SK-MEL-5 (cell line): Measurements from ENCODE around the gene RFNG. TPM values are rescaled to one million over a fixed set of nuclear protein-coding genes. Genes with fewer than 3 reads are reported as not detected.
"Not testable (repeated sequence)": the region's sequence is repeated elsewhere in the genome, so short reads cannot be mapped to it uniquely, and the experiment has no call there.

Experiments
- DNase-seq: peaks from one replicate; pipeline ENCODE4 v3.0.0-alpha.2; 2016; ENCODE audit warnings: low read depth, low spot score
- in situ Hi-C: cut with HindIII; loops from 2 replicates; pipeline ENCODE4 v1.10.0; 2016; ENCODE audit warnings: low sequenced_read_pairs, high pct_unique_total_duplicates, low pct_unique_long_range_greater_than_20kb
- total RNA-seq: library from RNA; depleted of rRNA; stranded (reverse); fragments of >200 nt; shearing (Covaris generic); gene quantifications from 2 replicates; pipeline ENCODE4 v1.2.3, GENCODE V29; 2014

RFNG gene
- total RNA-seq, 1 experiment from 2014 or later, result 29.3 TPM

DNA sequence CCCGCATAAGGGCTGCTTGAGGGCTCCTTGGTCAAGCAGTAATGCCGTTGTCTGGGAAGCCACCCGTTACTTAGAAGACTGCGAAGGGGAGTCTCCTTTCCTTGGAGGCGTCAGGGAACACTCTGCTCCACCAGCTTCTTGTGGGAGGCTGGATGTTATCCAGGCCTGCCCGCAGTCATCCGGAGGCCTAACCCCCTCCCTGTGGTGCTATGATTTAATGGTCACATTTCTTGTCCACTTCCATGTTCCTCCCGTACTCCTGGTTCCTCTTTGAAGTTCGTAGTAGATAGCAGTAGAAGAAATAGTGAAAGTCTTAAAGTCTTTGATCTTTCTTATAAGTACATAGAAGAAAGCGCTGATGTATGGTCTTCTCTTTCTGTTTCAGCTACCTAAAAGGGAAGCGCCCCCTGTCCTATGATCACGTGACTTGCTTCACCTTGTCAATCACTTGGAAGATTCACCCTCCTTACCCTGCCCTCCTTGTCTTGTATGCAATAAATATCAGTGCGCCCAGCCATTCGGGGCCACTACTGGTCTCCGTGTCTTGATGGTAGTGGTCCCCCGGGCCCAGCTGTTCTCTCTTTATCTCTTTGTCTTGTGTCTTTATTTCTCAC lies 12.7 kb downstream of the RFNG start:
- not testable (repeated sequence) for DNase-seq
- in situ Hi-C loops, result loop anchor here (10.0 kb wide), 1 partner anchor 96 kb away; no protein-coding TSS in a partner anchor

DNA sequence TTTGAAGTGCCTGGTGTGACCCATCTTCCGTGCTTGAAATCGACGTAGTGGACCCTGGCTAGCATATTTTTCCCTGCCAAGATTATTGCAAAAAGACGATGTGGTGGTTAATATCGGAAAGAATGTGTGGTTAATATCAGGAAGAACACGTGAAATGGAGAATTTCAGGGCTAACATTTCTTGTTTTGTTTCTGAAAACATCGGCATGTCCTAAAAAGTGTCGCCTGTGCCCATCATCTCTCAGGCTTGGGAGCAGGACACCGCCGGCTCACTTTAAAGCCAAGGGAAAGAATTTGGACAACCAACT lies 13.8 kb downstream of the RFNG start:
- in situ Hi-C loops, result loop anchor here (10.0 kb wide), 1 partner anchor 97 kb away; no protein-coding TSS in a partner anchor
- DNase-seq, result no peak

DNA sequence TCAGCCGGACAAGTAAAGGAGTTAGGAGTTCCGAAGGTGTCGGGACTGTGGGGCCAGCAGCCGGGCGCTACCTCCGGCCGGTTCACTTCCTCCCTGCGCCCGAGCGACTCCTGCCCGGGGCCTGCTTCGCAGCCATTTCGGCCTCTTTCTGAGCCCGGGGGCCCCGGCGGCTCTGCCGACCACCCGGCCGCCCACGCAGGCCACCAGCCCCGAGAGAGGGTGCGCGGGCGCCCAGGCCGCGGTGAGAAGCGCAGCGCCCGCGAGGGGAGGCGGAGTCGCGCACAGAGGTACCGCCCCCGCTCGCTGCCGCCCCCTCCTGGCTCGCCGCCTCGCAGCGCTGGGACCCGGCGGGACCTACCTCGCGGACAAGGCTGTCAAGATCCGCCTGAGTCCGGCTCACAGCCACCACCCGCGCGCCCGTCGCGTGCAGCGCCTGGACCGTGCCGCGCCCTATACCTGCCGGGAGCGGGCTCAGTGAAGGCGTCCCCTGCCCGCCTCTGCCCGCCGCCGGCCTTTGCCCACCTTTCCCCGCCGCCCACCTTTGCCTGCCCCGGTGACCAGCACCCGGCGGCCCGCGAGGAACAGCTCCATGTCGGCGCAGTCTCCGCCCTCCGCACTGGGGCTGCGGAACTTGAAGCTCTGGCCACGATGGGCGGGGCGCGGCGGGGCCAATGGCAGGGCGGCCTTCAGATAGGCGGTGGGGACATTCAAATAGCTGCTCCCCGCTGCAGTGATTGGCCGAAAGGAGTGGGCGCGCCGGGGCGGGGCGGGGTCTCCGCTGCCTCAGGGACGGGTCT lies 14.3 kb downstream of the RFNG start, which contains the start of gene DCXR:
DCXR (minus strand) TSS at position 606 of the 797 bp plus-strand sequence; CDS start at position 591, 15 bp downstream.
- peak; percentile 99 for DNase-seq
- in situ Hi-C loops, result loop anchor here (10.0 kb wide), 1 partner anchor 98 kb away; no protein-coding TSS in a partner anchor

DNA sequence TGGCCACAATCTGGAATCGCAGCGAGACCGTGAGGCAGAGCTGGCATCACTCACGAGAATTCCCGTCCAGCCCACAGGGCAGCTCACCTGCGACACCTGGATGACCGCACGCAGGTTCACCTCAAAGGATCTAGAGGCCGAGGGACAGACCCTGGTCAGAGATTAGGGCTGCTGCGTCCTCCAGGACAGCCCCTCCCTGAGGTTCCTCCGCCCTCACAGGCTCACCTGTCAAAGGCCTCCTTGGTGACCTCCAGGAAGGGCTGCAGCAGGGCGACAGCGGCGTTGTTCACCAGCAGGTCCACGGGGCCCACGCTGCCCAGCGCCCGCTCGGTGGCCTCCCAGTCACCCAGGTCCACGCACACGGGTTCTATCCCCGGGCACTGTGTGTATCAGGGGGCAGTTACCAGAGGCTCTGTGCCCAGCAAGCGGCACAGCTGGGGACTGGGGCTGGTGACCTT lies 14.9 kb downstream of the RFNG start:
- in situ Hi-C loops, result loop anchor here (10.0 kb wide), 1 partner anchor 98 kb away; no protein-coding TSS in a partner anchor

DNA sequence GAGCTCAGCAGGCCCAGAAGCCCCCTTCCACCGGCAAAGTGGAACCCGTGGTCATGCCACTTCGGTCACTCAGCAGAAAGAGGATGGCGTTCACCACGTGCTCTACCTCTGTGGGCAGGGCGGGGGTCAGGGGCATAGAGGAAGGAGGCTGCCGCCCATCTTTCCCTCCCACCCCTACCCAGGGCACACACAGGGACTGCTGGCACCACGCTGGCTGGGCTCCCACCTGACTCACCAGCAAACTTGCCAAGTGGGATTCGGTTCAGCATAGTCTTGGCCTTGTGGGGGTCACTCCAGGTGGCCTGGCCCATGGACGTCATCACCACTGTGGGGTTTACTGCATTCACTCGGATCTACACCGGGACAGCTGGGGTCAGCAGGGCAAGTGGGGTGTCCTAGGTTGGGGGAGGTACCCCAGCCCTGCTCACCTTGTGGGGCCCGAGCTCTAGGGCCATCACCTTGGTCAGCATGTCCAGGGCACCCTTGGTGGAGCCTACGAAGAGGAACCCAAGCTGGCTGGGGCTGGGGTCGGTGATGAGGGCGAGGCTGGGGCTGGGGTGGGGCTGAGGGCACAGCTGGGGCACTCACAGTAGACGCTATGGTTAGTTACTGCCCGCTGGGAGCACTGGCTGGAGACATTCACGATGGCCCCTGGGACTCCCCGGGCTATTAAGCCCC lies 15.5 kb downstream of the RFNG start:
- in situ Hi-C loops, result loop anchor here (10.0 kb wide), 1 partner anchor 99 kb away; no protein-coding TSS in a partner anchor
- no peak for DNase-seq

More for the DNA sequence above, 14.9 kb downstream of the RFNG start:
- DNase-seq, result no peak

DNA sequence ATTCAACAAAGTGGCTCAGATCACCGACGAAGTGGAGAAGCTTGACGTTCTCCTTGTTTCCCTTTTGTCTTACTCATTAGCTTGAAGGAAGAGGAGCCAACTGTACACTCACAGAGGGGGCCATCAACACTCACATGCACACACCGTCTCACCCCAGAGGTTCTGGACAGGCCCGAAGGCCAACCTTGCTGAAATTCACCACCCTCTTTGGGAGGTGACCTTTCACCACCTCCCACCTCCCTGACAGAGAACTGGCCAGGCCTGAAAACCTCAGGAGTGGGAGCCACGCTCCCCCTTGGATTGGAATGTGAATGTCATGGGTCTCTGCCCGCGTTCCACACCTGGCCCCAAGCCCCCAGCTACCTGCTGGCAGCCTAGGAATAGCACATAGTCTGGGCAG lies 16.1 kb downstream of the RFNG start:
- no peak for DNase-seq
- in situ Hi-C loops, result loop anchor here (10.0 kb wide), 1 partner anchor 99 kb away; no protein-coding TSS in a partner anchor

DNA sequence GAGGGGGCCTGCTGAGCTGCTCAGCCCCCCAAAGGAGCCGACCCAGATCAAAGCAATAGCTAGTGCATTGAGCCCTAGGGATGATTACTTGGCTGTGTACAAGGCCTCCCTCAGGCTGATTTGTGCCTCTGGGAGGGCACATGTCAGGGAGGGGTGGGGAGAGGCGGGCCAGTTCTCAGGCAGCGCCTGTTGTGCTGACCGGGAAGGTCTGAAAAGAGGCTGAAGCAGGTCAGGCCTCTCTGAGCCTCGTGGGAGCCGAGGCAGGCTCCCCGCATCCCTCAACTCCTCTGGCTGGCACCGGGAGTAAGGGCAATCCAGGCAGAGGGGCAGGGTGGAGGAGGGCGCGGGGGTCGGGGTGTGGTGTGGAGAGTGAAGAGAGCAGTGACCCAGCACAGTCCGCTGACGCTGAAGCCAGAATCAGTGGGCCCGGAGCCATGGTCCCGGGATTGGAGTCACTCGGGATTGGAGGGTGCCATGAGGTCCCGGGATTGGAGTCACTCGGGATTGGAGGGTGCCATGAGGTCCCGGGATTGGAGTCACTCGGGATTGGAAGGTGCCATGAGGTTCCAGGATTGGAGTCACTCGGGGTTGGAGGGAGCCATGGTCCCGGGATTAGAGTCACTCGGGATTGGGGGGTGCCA lies 17.1 kb downstream of the RFNG start:
- no peak for DNase-seq
- in situ Hi-C loops, result loop anchor here (10.0 kb wide), 1 partner anchor 100 kb away; no protein-coding TSS in a partner anchor

DNA sequence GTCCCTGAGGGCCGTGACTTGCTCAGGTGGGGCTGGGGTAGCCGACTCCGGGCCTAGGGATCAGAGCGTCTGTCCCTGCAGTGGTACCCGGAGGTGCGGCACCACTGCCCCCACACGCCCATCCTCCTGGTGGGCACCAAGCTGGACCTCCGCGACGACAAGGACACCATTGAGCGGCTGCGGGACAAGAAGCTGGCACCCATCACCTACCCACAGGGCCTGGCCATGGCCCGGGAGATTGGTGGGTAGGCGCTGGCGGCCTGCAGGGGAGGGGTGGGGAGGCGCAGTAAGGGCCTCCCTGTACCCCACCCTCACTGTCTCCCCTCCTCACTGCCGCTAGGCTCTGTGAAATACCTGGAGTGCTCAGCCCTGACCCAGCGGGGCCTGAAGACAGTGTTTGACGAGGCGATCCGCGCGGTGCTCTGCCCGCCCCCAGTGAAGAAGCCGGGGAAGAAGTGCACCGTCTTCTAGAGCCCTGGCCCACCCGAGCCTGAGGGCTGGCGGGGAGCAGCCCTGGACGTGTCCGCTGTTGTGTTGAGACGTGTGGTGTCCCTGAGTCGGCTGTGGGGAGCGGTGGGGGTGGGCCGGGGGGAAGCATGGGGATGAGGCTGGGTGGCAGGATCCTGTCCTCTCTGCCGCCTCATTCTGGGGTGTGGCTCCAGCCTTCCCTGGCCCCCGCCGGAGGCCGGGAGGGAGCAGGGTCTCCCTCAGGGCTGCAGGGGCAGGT lies 18.1 kb downstream of the RFNG start:
- no peak for DNase-seq
- in situ Hi-C loops, result loop anchor here (10.0 kb wide), 1 partner anchor 101 kb away; no protein-coding TSS in a partner anchor

DNA sequence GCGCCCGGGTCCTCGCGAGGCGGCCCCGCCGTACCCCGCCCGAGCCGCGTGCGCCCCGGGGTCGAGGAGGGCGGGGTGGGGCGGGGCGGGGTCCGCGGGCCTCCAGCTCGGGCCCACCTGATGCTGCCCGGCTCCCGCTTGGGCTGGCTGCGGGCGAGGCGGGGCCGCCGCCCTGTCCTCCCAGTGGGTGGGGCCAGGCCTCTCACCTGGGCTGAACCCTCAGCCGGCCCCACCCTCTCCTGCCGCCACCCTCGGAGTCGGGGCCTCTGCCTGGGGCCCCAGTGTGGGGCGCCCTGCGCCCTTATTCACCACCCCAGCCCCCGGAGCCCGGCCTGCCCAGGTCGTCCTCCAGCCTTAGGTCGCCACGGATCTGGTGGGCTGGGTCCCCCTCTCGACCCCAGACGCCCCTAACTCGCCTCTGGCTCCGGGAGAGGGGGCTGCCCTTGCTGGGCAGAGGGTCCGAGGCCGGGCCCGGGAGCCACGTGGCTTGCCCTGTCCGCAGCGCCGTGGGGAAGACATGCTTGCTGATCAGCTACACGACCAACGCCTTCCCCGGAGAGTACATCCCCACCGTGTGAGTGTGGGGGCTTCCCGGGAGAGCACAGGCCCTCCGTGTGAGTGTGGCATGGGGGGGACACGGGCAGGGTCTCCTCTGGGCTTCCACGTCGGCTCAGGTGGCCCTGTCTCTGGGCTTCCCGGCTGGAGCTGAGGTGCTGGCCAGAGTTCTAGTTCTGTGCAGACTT lies 19.6 kb downstream of the RFNG start:
- DNase-seq, result no peak
- in situ Hi-C loops, result loop anchor here (10.0 kb wide), 1 partner anchor 103 kb away; no protein-coding TSS in a partner anchor

DNA sequence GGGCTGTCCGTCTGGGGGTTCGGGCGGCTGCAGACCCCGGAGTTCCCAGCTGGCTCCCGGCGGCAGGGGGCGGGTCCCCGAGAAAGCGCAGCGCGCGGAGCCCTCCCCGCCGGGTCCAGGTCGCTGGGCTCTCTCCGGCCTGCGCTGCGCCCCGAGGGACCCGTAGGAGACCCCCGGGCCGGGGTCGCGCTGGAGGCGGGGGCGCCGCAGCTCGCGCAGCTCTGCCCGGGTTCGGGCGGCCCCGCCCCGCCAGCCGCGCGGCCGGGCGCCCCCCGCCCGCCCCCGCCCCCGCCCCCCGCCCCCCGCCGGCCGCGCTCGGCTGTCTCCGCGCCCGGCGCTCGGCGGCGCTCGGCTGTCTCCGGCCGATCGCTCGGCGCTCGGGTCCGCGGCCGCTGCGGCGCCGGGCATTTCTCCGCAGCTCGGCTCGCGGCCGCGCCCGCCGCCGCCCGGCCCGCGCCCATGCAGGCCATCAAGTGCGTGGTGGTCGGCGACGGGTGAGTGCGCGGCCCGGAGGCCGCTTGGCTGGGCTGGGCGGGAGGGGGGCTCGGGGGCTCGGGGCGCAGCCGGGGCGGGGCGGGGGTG lies 20.2 kb downstream of the RFNG start, which contains the start of gene RAC3:
RAC3 (plus strand) TSS at position 376 of the 582 bp plus-strand sequence; CDS start at position 460, 84 bp downstream.
- peak; percentile 58 for DNase-seq
- in situ Hi-C loops, result loop anchor here (10.0 kb wide), 1 partner anchor 103 kb away; no protein-coding TSS in a partner anchor

DNA sequence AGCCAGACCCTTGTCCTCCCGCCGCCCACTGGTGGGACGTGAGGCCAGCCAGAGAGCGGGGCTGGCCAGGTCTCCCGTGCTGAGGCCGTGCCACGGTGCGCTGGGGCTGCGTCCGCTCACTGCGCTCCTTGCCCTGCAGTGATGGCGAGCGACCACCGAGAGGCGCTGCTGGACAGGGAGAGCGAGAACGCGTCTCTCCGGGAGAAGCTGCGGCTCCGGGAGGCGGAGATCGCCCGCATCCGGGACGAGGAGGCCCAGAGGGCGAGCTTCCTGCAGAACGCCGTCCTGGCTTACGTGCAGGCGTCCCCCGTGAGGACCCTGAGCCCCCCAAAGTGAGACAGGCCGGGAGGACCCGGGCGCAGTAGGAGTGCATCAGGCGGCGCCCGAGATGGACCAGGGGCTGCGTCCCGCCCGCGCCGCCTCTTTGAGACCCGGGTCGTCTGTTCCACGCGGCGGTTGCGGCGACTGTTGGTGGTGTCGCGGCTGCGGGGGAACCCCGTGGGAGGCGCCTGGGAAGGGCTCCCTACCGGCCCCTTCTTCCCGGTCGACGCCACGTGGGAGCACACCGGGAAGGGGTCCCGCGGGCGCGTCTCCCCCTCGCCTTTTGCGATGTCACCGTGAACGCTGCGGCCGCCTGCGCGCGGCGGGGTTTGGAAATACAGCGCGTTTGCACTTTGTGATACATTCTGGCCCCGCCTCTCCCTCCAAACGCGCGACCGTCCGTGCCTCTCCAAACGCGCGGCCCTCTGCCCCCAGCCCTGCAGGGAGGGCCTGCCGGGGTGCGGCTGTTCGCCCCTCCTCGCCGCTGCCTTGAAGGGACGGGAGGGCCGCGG lies 20.9 kb downstream of the RFNG start:
- in situ Hi-C loops, result loop anchor here (10.0 kb wide), 1 partner anchor 104 kb away; no protein-coding TSS in a partner anchor
- peak; percentile 91 for DNase-seq

DNA sequence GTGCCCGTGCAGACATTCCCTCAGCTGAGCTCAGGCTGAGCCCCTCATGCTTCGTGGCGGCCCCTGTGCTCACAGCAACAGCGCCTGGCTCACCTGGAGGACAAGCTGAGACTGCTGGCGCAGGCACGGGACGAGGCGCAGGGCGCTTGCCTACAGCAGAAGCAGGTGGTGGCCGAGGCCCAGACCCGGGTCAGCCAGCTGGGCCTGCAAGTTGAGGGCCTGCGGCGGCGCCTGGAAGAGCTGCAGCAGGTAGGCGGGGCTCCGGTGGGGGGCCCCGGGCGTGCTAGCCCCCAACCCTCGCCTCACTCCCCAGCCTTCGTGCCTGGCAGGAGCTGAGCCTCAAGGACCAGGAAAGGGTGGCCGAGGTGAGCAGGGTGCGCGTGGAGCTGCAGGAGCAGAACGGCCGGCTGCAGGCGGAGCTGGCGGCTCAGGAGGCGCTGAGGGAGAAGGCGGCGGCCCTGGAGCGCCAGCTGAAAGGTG lies 21.6 kb downstream of the RFNG start:
- in situ Hi-C loops, result loop anchor here (10.0 kb wide), 1 partner anchor 105 kb away; no protein-coding TSS in a partner anchor
- no peak for DNase-seq

DNA sequence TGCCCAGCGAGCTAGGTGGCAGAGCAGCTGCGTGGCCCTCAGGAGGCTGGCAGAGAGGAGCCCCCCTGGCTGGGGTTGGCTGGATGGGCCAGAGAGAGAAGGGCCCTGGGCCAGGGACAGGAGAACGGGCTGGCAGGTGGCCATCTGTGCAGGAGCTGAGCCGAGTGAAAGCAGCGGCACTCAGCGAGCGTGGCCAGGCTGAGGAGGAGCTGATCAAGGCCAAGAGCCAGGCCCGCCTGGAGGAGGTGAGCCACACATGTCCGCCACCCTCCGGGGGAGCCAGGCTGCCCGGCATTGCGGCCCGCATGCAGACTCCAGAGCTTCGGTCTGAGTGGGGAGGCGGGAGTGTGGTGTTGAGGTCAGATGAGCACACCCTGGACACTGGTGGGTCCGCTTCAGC lies 22.2 kb downstream of the RFNG start:
- no peak for DNase-seq
- in situ Hi-C loops, result no loop called here

DNA sequence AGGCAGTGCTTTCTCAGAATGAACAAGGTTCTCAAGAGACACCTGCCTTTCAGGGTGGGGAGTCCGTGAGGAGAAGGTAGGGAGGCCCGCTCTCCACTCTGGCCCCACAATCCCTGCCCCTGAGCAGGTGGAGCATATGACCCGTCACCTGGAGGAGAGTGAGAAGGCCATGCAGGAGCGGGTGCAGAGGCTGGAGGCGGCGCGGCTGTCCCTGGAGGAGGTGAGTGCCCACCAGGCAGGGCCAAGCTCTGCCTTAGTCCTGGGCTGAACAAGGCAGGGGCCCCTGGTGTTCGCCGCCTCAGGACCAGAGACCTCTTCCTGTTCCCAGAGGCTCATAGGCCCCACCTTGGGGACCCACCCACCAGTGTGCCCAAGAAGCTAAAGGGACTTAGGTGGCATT lies 22.6 kb downstream of the RFNG start:
- no peak for DNase-seq
- in situ Hi-C loops, result no loop called here

DNA sequence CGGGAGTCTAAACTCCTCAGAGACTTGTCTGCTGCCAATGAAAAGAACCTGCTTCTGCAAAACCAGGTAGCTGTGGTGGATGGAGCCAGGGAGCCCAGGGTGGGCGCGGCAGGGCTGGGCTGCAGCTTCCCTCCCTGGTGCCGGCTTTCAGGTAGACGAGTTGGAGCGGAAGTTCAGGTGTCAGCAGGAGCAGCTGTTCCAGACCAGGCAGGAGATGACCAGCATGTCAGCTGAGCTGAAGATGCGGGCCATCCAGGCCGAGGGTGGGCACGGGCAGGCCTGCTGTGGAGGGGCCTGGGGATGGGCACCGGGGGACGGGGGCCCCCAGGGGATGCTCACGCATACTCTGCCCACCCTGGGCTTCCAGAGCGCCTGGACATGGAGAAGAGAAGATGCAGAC lies 23.4 kb downstream of the RFNG start:
- in situ Hi-C loops, result no loop called here

More for the DNA sequence above, 23.4 kb downstream of the RFNG start:
- no peak for DNase-seq
